Umbilical cord (tissue), 2 donors: ENCODE data around the gene HOXA6. TPM values are rescaled to one million over a fixed set of nuclear protein-coding genes. Genes with fewer than 3 reads are reported as not detected.

Experiments
- DNase-seq: peaks from one replicate; pipeline ENCODE4 v3.0.0-alpha.2; 2015; ENCODE audit warnings: low spot score
- total RNA-seq: library from RNA; depleted of rRNA; stranded (reverse); fragments of >200 nt; gene quantifications from one replicate; pipeline ENCODE4 v1.2.3, GENCODE V29; 2014; ENCODE audit warnings: low replicate concordance; ENCODE audit not compliant: insufficient read depth

The HOXA6 gene
- total RNA-seq, 1 donor from 2014 or later, result not detected

GRCh38 chr7:27185013-27185853, 37.7 kb upstream of the HOXA6 start, which contains the start of gene HOXA11:
TSS of gene HOXA11 (minus strand) at chr7:27185232. CDS start at chr7:27185144, 88 bp downstream.
- DNase-seq, result peak; percentile 97

DNA sequence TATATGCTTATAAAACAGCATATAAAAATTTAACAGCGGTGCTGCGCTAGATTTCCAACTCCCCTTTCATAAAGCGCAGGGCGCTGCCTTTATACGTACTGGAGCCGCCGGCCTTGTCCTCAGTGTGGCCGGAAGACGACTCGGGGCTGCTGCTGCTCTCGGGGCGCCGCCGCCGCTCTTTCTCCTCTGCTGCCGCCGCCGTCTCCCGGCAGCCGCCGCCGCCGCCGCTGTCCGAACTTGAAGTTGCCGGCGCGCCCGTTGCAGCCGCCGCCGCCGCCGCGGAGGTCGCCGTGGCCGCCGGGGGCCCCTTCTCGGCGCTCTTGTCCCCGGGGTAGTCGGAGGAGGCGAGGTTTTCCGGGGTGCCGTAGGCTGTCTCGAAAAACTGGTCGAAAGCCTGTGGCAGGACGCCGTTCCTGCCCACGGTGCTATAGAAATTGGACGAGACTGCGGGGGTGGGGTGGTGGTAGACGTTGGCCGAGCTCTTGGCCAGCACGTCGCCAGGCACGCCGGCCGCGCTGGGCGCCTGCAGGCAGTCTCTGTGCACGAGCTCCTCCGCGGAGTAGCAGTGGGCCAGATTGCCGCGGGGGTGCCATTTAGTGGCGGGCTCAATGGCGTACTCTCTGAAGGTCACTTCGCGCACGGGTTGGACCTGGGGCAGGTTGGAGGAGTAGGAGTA, 36.9 kb upstream of the HOXA6 start:
- DNase-seq, result no peak

DNA sequence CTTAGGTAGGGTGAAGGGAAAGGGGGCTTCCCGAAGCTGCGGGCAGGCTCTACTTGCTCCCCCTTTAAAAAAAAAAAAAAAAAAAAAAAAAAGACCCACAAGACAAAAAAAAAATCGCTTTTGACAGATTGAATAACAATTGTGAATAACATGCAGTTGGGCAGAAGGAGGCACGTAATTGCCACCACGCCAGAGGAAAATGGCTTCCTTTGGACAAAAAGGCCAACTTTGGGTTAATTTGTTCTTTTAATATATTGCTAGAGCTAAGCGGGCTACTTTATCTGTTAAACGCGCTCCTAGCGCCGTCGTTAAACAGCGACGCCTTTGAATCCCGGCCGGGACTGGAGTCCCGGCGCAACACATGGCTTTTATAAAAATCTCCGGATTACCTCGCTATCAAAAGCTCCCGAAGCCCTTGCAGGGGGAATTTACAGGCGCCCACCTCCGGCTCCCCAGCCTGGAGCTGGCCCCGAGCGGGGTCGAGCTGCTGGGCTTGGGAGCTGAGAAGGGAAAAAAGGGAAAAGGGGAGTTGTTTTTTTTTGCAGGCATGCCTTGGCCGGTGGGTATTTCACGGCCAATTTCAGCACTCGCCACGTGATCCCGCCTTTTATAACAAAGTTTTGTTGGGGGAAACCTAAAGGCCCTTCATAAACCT, 36.2 kb upstream of the HOXA6 start:
- DNase-seq, result no peak

- DNase-seq, result no peak
Observed at GRCh38 chr7:27182861-27183681, 35.5 kb upstream of the HOXA6 start.

GRCh38 chr7:27182285-27182841, 34.8 kb upstream of the HOXA6 start:
- no peak for DNase-seq

- DNase-seq, result no peak
Observed at GRCh38 chr7:27181795-27182275, 34.3 kb upstream of the HOXA6 start.

GRCh38 chr7:27180431-27181420, 33.2 kb upstream of the HOXA6 start:
- DNase-seq, result no peak

DNA sequence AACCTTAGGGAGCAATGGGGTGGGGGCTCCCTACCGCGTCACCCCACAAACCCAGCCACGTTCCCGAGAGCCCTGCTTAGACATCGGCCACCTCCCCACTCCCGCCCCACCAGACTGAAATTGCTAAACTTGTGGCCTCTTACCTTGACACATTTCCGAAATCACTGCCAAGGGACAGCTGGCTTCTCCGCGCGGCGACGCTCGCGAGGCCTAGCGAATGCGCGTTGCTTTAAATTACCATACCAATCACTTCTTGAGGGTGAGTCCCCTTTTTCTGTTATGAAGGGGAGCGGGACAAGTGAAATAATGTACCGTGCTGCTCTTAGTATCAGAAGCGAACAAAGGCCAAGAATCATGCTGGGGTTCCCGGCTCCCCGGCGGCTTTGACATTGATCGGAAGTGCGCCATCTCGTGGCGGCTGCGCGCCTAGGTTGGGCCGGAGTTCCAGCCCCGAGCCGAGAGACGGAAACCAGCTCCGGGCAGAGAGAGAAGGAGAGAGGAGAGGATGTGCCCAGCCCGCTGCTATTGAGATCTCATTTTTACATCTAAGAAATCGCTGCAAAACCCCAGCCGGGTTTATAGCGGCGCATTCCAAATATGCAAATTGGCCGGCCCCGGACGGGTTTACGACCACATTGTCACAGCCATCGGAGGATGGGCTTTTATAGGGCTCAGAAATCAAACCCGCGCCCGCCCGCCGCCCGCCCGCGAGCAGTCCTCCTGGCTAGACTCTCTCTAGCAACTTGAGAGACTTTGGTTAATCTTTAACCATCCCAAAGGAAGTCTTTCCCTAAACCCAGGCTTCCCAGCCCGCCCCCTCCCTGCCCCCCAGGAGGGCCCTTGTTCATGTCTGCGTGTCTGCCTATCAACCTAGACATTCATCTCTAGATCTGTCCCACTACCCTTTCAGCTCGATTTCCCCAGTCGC, 32.2 kb upstream of the HOXA6 start:
- DNase-seq, result peak; percentile 94

DNA sequence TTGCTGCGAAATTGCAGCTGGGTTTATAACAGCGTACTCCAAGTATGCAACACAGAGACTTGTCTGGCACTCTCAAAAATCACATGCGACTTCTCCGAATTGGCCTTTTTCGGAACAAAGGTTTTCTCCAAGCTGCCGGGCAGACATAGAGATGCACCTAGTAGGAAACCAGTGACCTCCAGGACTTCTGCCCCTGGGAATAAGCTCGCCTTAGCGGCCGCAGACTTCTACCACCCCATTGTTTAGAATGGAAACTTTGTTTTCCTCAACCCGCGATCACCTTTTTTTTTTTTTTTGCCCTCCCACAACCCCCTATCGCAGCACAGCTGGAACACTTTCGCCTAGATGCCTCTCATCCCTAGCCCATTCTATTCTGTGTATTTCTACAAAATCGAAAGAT, 31.5 kb upstream of the HOXA6 start:
- DNase-seq, result no peak

GRCh38 chr7:27178366-27178765, 30.8 kb upstream of the HOXA6 start:
- DNase-seq, result no peak

DNA sequence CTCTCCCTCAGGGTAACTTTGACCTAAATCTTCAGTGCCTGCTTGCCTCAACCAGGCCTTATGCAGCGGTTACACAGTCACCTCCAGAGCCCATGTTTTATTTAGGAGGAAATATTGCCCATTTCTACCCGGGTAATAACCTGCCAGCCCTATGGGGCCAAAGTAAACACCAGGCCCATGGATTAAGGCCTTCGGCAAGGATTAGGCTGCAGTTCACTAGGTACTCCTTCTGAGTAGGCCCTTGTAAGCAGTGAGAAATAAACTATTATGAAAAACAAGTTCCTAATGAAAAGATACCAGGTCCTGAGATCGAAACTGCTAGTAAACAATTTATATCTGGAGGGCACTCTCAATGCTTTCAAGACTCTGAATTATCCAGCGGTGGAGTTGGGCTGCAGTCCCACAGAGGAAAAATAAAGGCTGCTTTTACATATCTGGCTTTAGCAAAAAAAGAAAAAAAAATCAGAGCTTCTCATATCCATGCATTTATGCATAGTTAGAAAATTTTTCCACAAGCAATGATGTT, 30.3 kb upstream of the HOXA6 start:
- DNase-seq, result no peak

GRCh38 chr7:27176962-27177794, 29.6 kb upstream of the HOXA6 start:
- DNase-seq, result no peak

GRCh38 chr7:27176524-27176845, 28.9 kb upstream of the HOXA6 start:
- DNase-seq, result no peak

- DNase-seq, result peak; percentile 81
Observed at GRCh38 chr7:27175626-27176523, 28.3 kb upstream of the HOXA6 start.

DNA sequence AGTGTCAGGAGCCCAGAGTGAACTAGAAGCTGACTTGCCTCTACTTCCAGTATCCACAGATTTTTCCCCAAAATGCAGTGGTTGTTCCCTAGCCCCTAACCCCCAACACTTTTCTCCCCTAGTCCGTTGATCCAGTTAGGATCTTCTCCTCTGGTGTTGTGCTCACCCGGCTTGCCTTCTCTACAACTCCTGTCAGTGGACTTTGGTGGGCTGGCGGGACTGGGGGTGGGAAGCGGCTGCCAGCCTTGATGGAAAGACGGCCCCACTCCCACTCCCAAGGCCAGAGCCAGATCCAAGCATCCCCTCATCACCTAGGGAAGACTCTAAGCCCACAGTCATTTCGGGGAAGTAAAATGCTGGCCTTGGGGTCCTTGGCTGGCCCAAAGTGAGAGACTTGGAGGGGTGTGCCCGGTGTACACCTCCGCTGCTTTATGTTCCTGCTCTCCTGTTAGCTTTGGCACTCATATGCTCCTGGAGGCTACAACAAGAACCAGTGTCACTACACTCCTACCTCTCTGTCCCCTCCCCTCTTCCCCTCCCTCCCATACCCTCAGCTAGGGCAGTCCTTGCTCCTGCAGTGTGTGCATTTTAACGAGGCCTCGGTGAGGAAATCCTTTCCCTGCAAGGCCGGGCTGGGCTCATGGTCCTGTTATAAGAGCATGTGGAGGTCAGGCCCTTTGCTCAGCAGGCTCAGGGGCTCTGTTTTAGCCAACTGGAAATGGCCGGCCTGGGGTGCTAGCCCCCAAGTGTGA, 27.5 kb upstream of the HOXA6 start:
- DNase-seq, result no peak
